Measurements from ENCODE around the gene C16orf90.

DNA sequence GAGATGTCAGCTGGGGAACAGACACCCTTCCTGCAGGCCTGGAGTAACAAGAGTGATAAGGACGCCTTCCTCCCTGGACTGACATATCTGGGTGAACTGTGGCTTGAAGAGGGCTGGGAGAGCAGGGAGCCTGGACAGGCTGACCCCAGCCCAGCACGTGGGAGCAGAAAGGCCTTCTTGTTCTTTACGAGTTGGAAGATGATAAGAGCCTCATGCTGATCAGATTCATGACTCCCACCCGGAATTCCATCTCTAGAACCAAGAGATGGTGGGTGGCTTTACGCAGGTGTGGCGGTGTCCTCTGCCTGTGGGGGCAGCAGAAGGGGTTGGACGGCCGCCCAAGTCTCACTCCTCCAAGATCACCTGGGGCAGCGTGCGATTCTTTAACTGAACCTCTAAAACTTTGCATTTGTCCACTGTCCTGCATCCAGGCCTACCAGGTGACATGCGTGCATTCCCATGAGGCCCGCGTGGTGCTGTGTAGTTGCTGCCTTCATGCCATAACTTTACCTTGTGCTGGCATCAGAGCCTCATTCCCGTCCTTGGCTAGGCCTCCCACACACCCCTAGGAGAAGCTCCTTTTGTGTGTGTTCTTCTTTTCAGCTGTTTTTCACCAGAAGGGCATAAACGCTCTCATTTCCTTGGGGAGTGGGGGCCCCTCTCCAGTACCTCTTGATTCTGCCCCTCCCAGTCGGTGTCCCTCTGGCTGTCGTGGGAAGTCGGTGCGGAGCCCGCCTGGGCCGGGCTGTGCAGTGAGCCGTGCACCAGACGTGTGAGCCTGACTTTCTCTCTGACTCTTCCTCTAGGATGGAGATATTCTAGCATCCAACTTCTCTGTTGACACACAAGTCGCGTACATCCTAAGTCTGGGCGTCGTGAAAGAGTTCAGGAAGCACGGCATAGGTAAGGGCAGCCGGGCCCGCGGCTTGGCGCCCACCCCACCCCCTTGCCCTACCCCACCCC, 13.3 kb downstream of the C16orf90 start:
- TF ChIP-seq POLR2A (IDR thresholded peaks at IDR 0.05), result no peak
- TF ChIP-seq, protein P1, sequence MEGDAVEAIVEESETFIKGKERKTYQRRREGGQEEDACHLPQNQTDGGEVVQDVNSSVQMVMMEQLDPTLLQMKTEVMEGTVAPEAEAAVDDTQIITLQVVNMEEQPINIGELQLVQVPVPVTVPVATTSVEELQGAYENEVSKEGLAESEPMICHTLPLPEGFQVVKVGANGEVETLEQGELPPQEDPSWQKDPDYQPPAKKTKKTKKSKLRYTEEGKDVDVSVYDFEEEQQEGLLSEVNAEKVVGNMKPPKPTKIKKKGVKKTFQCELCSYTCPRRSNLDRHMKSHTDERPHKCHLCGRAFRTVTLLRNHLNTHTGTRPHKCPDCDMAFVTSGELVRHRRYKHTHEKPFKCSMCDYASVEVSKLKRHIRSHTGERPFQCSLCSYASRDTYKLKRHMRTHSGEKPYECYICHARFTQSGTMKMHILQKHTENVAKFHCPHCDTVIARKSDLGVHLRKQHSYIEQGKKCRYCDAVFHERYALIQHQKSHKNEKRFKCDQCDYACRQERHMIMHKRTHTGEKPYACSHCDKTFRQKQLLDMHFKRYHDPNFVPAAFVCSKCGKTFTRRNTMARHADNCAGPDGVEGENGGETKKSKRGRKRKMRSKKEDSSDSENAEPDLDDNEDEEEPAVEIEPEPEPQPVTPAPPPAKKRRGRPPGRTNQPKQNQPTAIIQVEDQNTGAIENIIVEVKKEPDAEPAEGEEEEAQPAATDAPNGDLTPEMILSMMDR (IDR thresholded peaks at IDR 0.05), result no peak
